Stimulated activated CD4-positive, alpha-beta T cell treated with anti-CD3 and anti-CD28 coated beads, Interleukin-2, amount 100 ng/mL, for 4 hours (primary cell): ENCODE data around the gene PDCD10.

Experiments
- DNase-seq: peaks from one replicate; pipeline ENCODE4 v3.0.0-alpha.2; 2020; ENCODE audit warnings: low read depth

Gene PDCD10

GRCh38 chr3:167673221-167673620 is 61.5 kb downstream of the PDCD10 start:
- no peak for DNase-seq

- no peak for DNase-seq
Measured at GRCh38 chr3:167671878-167672427, 62.7 kb downstream of the PDCD10 start.

- DNase-seq, result no peak
Measured at GRCh38 chr3:167669699-167670098, 65.0 kb downstream of the PDCD10 start.

- DNase-seq, result no peak
Measured at GRCh38 chr3:167668651-167669050, 66.0 kb downstream of the PDCD10 start.

GRCh38 chr3:167666563-167666962 is 68.1 kb downstream of the PDCD10 start:
- no peak for DNase-seq

GRCh38 chr3:167662919-167663400 is 71.7 kb downstream of the PDCD10 start:
- DNase-seq, result no peak

- DNase-seq, result no peak
Measured at GRCh38 chr3:167657684-167658225, 76.9 kb downstream of the PDCD10 start.

GRCh38 chr3:167656821-167657220 is 77.9 kb downstream of the PDCD10 start:
- no peak for DNase-seq

GRCh38 chr3:167653760-167654159 is 80.9 kb downstream of the PDCD10 start, which contains the start of gene WDR49:
Gene WDR49, minus strand, starts transcription at chr3:167653942. Its CDS starts 517 bp downstream, at chr3:167653425.
- DNase-seq, result no peak

GRCh38 chr3:167653155-167653554 is 81.5 kb downstream of the PDCD10 start:
- DNase-seq, result no peak

GRCh38 chr3:167651826-167652225 is 82.9 kb downstream of the PDCD10 start:
- no peak for DNase-seq

- no peak for DNase-seq
Measured at GRCh38 chr3:167650459-167650858, 84.2 kb downstream of the PDCD10 start.

GRCh38 chr3:167649746-167650145 is 84.9 kb downstream of the PDCD10 start:
- no peak for DNase-seq

- DNase-seq, result no peak
Measured at GRCh38 chr3:167644611-167645010, 90.1 kb downstream of the PDCD10 start.
